ENCODE data around the gene SLC30A3. TPM values are rescaled to one million over a fixed set of nuclear protein-coding genes. Genes with fewer than 3 reads are reported as not detected.
A peak's percentile ranks its signal among the peaks of the same experiment; 100 is the strongest.

The SLC30A3 gene
- polyA plus RNA-seq, 4 donors: 0.98 to 8.7 (median 5.3) TPM

DNA sequence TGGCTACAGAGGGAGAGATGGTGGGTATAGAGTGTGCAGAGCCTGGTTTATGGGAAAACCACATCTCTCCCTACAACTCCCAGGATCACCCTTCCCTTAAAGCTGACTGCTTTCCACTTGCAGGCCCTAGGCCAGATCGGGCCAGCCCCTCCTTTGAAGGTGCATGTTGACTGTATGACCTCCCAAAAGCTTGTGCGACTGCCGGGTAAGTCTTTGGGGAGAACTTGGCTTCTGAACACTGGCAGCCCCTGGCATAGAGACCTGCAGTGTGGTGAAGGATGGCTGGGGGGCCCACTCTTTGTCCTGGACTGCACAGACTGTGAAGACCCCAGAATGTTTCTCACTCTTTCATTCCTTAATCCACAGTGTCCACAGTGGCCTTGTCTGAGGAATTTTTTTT lies 26.2 kb downstream of the SLC30A3 start:
- DNase-seq (ENCODE audit: low read depth in 4 of 4, low spot score in 3 of 4): no peak

DNA sequence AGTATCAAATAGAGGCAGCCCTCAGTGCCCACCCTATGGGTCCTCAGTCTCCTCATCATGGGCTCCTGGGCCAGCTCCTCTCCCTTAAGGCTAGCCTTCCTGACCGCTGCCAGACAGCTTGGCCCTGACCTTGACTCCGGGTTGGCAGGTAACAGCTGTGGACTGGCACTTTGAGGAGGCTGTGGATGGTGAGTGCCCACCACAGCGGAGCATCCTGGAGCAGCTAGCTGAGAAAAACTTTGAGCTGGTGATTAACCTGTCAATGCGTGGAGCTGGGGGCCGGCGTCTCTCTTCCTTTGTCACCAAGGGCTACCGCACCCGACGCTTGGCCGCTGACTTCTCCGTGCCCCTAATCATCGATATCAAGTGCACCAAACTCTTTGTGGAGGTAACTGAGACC lies 26.7 kb downstream of the SLC30A3 start:
- no peak for DNase-seq (ENCODE audit: low read depth in 4 of 4, low spot score in 3 of 4)

DNA sequence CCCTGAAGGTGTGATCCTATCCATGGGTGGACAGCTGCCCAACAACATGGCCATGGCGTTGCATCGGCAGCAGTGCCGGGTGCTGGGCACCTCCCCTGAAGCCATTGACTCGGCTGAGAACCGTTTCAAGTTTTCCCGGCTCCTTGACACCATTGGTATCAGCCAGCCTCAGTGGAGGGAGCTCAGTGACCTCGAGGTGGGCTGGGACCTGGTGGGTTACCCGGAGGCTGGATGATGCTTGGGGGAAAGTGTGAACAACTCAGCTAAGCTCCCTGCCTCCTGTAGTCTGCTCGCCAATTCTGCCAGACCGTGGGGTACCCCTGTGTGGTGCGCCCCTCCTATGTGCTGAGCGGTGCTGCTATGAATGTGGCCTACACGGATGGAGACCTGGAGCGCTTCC lies 29.5 kb downstream of the SLC30A3 start:
- no peak for DNase-seq (ENCODE audit: low read depth in 4 of 4, low spot score in 3 of 4)

DNA sequence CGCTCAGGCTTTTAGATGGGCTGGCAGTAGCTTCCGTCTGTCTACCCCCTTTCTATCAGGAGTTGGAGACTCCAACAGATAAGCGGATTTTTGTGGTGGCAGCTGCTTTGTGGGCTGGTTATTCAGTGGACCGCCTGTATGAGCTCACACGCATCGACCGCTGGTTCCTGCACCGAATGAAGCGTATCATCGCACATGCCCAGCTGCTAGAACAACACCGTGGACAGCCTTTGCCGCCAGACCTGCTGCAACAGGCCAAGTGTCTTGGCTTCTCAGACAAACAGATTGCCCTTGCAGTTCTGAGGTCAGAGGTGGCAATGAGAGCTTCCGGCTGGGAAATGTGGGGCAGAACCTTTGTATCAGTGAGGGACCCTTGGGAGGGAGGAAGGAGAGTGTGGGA lies 30.9 kb downstream of the SLC30A3 start:
- DNase-seq (ENCODE audit: low read depth in 4 of 4, low spot score in 3 of 4): no peak

DNA sequence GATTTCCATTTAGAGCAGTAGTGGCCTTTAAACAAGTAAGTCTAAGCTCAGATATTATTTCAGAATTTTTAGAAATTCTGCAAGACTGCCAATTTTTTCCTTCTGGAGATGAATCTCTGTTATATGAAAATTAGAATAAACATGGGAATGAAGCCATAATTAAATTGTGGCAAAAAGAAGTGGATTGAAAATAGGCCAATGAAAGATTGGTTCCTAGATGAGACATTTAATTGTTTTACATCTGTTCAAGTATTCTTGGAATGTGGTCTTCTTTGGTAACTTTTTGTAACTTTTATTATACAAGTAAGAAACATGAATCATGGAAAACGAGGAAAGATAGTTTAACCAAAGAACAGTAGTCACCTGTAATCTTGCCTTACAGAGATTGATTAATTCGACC lies 35.3 kb downstream of the SLC30A3 start:
- DNase-seq (ENCODE audit: low read depth in 4 of 4, low spot score in 3 of 4): no peak

DNA sequence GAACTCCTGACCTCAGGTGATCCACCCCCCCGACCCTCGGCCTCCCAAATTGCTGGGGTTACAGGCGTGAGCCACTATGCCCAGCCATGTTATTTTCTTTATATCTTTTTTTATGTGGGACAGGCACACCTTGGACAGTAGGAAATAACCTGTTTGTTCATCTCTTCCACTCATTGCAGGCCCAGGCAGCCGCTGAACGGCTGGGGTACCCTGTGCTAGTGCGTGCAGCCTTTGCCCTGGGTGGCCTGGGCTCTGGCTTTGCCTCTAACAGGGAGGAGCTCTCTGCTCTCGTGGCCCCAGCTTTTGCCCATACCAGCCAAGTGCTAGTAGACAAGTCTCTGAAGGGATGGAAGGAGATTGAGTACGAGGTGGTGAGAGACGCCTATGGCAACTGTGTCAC lies 37.3 kb downstream of the SLC30A3 start:
- DNase-seq (ENCODE audit: low read depth in 4 of 4, low spot score in 3 of 4): no peak

DNA sequence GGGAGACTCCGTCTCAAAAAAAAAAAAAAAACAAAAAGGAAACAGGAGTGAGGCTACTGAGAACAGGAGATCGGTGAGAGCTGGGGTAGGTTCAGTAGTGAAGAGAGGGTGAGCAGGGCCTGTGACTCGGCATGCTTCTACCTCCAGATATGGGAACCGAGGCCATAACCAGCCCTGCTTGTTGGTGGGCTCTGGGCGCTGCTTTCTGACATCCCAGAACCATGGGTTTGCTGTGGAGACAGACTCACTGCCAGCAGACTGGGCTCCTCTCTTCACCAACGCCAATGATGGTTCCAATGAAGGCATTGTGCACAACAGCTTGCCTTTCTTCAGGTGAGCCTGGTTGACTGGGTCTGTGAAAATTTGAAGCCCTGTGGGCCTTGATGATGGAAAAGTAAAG lies 39.4 kb downstream of the SLC30A3 start:
- DNase-seq (ENCODE audit: low read depth in 4 of 4, low spot score in 3 of 4): no peak

DNA sequence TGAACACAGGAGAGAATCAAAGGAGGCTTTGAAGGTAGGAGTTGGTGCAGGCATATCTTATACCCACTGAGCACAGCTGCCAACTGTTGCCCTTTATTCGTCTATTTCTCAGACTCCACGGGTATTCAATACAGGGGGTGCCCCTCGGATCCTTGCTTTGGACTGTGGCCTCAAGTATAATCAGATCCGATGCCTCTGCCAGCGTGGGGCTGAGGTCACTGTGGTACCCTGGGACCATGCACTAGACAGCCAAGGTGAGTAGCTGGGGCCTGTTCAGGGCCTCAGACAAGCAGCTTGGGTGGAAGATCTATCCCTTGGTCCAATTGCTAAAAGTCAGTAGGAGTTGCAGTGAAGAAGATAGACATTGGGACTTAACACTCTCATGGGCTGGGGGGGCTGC lies 40.4 kb downstream of the SLC30A3 start:
- no peak for DNase-seq (ENCODE audit: low read depth in 4 of 4, low spot score in 3 of 4)

DNA sequence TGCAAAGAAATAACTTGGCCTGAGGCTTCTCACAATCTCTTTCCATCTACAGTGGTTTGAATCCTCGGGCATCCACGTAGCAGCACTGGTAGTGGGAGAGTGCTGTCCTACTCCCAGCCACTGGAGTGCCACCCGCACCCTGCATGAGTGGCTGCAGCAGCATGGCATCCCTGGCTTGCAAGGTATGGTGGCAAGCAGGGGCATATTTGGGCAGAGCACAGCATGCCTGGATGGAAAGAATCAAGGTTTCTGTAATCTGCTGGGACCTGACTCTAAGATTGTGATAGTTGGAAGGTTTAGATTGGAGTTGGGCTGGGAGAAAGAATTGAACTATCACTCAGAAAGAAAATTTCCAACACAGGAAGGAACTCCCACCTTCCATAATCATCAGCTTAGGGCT lies 41.7 kb downstream of the SLC30A3 start:
- no peak for DNase-seq (ENCODE audit: low read depth in 4 of 4, low spot score in 3 of 4)

DNA sequence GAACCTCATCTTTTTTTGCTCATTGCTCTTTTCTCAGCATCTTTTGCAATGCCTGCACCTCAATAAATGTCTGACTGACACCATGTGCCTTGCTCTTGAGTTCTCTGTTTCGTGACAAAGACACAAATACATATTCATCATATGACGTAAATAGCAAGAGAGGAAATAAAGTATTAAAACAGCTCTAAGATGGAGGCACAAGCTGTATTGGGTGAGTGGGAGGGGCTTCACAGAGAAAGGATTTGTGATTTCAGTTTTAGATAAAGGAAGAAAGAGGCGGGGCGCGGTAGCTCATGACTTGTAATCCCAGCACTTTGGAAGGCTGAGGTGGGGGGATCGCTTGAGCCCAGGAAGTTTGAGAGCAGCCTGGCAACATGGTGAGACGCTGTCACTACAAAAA lies 42.8 kb downstream of the SLC30A3 start:
- no peak for DNase-seq (ENCODE audit: low read depth in 4 of 4, low spot score in 3 of 4)

DNA sequence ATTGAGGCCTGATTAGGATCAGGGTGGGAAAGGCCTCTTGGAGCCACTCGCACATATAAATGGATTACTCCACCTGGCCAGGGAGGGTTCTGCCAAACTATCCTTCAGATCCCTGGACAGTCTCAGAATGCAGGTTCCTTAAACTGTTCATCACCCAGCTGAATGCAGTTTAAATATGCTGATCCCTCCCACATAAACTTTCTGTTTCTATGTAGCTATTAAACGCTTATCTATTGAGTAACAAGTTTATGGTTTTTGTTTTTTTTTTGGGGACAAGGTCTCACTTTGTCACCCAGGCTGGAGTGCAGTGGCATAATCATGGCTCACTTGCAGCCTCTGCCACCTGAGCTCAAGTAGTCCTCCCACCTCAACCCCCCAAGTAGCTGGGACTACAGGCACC lies 43.8 kb downstream of the SLC30A3 start:
- no peak for DNase-seq (ENCODE audit: low read depth in 4 of 4, low spot score in 3 of 4)

DNA sequence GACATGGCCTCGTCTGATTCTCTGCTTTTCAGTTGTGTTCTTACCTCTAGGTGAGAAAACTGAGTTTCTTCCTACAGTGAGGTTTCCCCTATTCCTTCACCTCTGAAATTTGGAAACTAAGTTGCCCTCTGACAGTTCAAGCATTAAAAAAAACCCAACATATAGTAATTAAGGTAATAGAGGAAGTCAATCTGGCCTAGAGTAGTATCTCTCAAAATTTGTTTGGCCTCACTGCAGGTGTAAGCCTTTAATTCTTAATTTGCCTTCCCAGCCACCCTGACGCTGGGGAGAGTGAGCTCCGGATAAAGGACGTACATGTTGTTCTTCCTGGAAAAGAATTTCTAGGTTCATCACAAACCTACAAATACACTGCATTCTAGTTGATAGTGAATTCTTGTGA lies 44.2 kb downstream of the SLC30A3 start:
- no peak for DNase-seq (ENCODE audit: low read depth in 4 of 4, low spot score in 3 of 4)

DNA sequence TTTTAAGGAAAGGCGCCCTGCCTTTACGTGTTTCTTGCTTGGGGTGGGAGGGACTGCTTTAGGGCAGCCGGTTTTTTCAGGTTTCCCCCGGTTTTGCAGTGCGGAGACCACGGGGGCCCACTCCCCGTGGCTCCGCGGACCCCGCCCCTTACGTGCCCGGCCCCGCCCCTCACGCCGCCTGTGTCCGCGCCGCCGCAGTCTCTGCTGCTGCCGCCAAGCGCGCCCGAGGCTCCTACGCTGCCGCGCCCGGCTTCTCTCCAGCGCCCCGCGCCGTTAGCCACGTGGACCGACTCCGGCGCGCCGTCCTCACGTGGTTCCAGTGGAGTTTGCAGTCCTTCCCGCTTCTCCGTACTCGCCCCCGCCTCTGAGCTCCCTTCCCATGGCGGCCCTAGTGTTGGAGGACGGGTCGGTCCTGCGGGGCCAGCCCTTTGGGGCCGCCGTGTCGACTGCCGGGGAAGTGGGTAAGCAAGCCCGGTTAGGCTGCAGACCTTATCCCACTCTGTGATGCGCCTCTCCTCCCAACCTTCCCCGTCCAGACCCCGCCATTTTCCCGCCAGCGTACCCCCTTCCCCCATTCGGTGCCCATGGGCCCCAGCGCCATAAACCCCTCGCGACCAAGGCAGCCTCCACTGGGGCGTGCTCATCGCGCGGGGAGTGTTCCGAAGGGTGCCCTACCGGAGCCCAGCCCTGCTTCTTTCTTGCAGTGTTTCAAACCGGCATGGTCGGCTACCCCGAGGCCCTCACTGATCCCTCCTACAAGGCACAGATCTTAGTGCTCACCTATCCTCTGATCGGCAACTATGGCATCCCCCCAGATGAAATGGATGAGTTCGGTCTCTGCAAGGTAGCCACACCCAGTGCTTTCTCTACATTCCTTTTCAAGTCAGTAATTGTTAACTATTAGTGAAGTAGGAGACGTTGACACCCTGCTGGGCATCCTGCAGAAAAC lies 45.4 kb downstream of the SLC30A3 start, which contains the start of gene CAD:
Gene CAD, plus strand, starts transcription at position 197 of the 949 bp plus-strand sequence. Its CDS starts 183 bp downstream, at position 380.
- peak; percentile 56 to 60 (median 58) for DNase-seq (ENCODE audit: low read depth in 4 of 4, low spot score in 3 of 4)

DNA sequence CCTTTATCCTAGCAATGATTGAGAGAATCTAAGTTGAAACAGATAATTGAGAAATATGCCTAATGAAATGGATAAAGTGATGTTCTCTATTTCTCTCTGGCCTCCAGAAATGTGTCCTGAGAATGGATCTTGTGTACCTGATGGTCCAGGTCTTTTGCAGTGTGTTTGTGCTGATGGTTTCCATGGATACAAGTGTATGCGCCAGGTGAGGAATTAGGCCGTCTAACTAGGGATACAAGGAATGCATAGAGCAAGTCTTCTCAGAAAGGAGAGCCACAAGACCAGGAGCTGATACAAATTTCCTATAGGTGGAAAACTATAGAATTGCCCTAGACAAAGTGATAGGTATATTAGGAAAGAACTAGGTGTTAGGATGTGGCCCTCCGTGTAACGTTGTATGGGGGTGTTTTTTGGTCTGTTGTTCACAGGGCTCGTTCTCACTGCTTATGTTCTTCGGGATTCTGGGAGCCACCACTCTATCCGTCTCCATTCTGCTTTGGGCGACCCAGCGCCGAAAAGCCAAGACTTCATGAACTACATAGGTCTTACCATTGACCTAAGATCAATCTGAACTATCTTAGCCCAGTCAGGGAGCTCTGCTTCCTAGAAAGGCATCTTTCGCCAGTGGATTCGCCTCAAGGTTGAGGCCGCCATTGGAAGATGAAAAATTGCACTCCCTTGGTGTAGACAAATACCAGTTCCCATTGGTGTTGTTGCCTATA lies 46.3 kb downstream of the SLC30A3 start:
- no peak for DNase-seq (ENCODE audit: low read depth in 4 of 4, low spot score in 3 of 4)

DNA sequence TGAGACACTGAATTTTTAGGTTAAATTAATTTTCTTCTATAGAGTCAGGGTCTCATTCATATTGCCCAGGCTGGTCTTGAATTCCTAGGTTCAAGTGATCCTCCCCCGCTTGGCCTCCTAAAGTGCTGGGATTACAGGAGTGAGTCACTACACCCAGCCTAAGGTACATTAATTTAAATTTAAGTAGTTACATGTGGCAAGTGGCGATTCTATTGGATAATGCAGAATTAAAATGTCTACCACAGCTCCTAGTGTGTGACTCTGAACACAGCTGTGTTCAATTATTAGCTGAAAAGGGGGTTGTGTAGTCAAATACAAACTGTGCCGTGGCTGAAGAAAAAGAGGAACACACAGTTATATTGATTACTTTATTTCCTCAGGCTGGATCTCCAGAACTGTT lies 47.9 kb downstream of the SLC30A3 start:
- DNase-seq (ENCODE audit: low read depth in 4 of 4, low spot score in 3 of 4): no peak

DNA sequence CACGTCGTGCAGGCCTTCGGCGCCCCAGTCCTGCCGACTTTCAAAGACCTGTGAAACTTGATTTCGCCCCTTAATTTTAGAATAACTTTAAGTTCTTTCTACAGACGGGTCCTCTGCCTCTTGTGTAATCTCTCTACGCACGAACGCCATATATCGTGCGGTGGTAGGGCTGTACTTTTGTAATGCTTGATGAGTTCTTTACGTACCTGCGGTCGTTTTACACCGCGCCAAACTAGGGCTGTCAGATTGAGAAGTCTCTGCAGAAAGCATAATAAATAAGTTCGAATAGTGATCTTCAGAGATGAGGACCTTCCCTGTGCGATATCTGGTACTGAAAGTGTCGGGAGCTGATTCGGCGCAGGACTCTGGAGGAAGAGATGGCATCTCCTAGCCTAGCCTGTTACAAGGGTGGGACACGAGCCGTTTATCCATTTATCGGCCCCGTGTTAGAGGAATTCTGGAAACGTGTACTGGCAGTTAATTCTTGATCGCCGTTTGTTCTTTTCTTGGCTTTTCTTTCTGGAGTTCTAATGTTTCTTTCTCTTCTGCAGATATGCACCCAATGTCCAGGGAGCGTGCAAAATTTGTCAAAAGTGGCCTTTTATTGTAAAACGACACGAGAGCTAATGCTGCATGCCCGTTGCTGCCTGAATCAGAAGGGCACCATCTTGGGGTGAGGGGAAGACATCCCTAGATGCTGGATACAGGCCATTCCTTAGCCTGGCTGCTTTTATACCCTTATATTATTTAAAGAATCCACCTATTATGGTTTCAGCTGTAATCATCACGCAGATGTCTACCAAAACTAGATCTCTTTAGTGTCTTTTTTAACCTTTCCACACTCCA lies 50.0 kb downstream of the SLC30A3 start:
- peak in 2 of 4 donors; percentile 20 to 33 for DNase-seq (ENCODE audit: low read depth in 4 of 4, low spot score in 3 of 4)

DNA sequence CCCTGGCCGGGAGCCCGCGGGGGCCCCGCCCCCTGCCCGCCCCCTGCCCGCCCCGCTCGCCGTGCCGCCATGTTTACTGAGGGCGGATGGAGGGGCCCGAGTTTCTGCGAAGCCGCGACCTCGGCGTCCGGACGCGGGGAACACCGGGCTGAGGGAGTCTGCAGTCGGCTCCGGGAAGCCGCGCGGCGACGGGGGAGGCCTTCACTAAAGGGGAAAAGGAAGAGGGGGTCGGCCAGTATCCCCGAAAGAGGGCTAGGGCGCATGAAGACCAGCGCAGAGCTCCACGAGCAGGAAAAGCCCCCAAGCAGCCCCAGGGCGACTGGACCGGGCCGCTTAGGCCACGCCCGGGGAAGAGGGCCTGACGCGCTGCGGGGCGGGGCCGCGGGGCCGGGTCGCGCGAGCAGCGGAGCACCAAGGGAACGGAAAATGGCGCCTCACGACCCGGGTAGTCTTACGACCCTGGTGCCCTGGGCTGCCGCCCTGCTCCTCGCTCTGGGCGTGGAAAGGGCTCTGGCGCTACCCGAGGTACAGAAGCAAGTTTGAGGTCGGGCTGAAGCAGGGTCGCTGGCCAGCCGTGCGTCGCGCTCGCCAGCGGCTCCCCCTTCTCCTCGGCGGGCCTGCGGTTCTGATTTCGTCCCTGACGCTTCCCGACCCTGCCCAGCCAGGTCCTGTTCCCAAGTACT lies 50.8 kb downstream of the SLC30A3 start, which contains the start of the genes ATRAID and SLC5A6:
Gene ATRAID, plus strand, starts transcription at position 99 of the 683 bp plus-strand sequence. Its CDS starts 328 bp downstream, at position 427.
Gene SLC5A6, minus strand, starts transcription at position 326 of the 683 bp plus-strand sequence. CDS start 4,618 bp downstream, outside the sequence.
- peak; percentile 82 to 86 (median 83) for DNase-seq (ENCODE audit: low read depth in 4 of 4, low spot score in 3 of 4)

DNA sequence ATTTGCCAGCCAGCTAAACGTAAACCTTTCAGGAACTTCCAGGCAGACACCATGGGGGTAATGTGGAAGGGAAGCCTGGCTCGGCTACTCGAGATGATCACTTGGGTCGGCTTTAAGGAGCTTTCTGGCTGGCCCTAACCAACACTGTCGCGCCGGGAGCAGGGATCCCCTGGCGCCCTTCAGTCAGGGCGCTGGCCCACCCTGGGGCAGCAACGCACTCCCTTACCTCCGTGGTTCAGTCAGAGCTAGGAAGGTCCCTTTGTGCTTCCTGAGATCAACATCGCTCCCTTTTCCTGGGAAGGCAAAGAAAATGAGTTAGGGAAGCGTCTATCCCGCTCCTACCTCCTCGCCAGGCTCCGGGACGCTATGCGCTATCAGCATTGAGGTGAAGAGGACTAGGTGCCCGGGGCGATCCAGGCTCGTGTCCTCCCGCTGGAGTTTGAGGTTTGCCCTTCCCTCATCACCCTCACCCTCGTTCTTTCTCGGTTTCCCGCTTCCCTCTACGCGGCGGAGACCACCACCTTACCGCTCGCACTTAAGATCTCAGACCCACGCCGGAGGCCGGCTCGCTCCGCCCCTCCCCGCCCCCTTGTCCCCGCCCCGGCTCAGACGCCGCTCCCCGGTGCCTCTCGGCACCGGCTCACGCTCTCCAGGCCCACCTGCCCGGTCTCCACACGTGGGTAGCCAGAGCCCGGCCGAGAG lies 51.5 kb downstream of the SLC30A3 start:
- DNase-seq (ENCODE audit: low read depth in 4 of 4, low spot score in 3 of 4): peak in 1 of 4 donors; percentile 31

Data from left renal pelvis (tissue), 4 donors.